Activated CD8-positive, alpha-beta memory T cell treated with anti-CD3 and anti-CD28 coated beads for 48 hours (primary cell): ENCODE measurements around the gene SGO2.
"Not testable (repeated sequence)": the region's sequence is repeated elsewhere in the genome, so short reads cannot be mapped to it uniquely, and the experiment has no call there.

Experiments used
- DNase-seq, 3 experiments: peaks; one replicate each; pipeline ENCODE4 v3.0.0-alpha.2; 2020; ENCODE audit warnings: low read depth in 2 of 3, low spot score in 2 of 3

The SGO2 gene

DNA sequence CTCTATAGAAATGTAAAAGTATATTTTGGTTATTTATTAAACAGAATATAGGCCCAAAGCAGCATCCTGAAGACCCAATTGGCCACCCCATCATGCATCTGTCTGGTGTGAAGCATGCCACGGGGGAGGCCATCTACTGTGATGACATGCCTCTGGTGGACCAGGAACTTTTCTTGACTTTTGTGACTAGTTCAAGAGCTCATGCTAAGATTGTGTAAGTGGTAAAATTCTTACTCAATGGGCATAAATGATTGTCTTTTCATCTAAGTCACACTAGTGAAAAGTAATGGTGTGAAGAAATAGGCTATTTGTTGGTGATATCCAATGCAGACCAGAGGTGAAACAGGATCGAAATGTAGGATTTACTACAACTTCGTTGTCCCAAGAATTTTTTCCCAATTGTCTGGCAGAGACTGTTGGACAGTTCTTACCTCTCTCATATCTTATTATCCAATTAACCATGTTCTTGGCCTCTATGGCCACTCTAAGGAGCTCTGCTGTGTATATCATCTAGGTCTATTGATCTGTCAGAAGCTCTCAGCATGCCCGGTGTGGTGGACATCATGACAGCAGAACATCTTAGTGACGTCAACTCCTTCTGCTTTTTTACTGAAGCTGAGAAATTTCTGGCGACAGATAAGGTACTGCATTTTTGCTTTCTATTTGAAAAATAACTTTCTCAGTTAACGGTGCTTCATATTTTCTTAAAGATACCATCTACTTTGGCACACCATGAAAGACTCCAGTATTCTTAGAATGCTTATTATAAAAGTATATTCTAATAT, 94.8 kb downstream of the SGO2 start:
- no peak for DNase-seq

DNA sequence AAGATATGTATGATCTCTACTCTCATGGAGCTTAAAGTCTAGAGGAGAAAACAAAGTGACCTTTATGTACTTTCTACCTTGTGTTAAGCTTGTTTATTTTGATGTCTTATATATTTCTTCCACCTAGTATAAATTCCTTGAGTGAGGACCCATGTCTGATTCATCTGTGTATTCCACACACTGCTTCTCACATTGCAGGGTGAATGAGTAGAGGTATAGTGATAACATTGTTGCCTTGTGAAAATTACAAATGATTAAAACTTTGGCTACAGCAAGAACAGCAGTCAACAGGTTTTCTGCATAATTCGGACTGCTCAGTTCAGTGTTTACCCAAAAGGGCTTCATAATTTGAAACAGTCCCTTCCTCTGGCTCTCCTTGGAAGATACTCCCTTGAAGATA, 96.1 kb downstream of the SGO2 start:
- DNase-seq = no peak

DNA sequence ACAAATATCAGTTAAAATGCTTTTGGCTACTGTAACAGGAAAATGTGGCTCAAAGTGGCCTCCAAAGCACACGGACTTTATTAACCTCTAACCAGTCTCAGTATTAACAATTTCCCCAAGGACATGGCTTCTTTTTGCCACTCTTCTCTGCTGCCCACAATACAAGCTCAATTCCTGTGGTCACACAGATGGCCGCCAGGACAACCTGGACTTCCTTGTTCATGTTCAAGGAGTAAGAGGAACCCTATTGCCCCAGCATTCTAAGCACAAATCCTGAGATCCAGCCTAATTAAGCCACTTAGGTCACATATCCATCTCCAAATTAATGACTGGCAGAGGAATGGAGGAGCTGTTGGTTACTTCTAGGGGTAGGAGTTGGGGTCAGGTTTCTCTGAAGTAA, 98.0 kb downstream of the SGO2 start:
- no peak for DNase-seq

DNA sequence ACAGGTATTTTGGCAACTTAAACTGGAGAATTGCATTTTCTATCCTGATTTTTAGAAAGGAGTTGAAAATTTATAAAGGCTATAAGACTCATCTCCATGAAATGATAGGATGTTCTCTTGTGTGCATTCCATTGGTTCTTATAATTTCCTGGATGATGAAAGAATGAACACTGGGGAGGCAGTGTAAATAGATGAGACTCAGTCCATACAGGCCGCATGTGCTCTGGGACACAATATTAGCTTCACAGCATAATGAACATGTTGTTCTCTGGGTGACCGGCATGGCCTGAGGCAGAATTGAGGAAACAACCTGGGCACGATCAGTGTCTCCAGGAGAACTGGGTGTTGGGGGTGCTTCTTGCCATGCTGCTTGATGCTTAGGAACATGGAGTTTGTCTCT, 98.7 kb downstream of the SGO2 start:
- DNase-seq = no peak

DNA sequence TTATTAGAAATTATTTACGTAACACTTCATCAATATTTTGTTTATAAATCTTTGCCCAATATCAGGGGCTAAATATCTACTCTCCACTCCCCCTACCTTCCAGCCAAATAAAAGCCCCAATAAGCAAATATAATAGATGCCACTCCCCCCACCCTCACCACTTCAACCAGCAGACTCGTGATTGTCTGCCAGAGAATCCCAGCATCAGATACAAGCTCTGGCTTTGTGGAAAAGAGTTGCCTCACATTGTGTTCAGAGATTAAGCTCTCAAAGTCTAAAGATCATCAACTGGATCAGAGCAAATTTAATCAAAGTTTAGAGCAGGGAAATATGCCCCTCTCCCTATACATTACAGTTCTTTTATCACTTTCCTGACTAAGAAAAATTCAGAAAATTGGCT, 99.3 kb downstream of the SGO2 start:
- no peak for DNase-seq

DNA sequence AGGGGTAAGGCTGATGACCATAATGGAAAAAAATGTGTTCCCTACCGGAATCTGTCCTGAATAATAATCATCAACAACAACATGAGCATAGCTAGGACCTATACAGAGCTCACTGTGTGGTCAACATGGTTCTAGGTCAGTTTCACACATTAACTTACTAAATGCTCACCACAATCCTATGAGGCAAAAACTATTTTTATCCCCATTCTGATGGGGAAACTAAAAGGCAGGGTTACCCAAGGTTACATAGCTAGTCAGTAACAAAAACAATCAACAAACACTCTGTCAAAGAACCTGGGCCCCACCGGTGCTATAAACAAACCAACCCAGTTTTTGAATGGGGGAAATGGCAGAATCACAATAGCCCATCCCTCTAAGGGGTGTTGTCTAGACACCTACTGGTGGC, 100.0 kb downstream of the SGO2 start:
- no peak for DNase-seq

DNA sequence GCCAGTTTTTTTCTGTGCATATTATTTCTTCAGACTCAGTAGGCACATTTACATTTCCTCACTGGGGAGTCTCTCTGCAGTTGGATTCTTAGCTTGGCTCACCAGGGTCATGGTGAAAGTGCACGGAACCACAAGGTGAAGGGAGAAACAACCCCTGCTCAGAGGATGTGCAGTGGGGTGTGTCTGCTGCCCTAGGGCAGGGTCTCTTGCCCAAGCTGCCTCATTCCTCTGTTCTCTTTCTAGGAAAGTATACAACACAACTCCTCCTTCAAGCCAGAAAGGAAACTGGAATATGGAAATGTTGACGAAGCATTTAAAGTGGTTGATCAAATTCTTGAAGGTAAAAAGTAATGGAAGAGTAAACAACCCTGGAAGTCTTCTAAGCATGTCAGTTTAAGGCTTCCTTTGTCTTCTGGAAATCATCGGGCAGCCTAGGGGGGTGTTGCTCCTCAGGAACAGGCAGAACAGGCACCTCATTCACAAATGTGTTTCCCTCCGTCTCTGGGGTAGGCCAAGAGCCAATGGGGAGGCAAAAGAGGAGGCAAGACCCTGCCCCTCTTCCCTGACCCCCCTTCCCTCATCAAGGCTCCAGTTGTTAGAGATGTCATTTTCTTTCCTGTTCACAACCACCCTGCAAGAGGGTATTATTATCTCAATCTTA, 101.2 kb downstream of the SGO2 start:
- no peak for DNase-seq

DNA sequence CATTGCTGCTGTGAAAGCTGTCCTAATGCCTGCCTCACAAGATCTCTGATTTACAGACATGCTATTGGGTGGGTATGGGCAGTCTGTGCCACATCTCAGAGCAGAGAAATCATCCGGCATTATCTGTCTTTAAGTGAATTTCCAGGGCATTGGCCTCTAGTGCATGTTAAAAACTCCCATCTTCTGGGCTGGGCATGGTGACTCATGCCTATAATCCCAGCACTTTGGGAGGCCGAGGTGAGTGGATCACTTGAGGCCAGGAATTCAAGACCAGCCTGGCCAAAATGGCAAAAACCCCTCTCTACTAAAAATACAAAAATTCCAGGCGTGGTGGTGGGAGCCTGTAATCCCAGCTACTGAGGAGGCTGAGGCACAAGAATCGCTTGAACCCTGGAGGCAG, 102.5 kb downstream of the SGO2 start:
- DNase-seq = not testable (repeated sequence)

DNA sequence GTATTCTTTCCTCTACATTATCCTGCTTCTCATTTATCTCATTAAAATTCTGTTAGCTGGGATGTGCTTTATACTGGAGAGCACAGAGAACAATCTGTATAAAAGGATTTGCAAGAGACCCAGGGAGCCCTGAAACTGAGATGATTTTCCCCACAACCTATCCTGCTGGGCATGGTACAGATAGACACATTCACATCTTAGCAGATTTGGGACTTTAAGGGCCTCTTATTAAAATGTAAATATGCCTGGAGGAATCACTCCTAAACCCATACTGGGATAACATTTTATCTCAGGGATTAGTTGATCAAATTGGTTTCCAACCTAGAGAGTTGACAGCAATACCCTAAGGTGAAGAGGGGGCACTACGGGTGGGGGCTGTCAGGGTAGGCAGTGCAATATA, 105.3 kb downstream of the SGO2 start:
- DNase-seq = no peak
